Stimulated activated CD8-positive, alpha-beta memory T cell treated with anti-CD3 and anti-CD28 coated beads, Interleukin-2, amount 100 ng/mL, for 48 hours (primary cell): ENCODE data around the gene RAB10.
"Not testable (repeated sequence)": the region's sequence is repeated elsewhere in the genome, so short reads cannot be mapped to it uniquely, and the experiment has no call there.

Source experiments
- DNase-seq, 2 donors: peaks; one replicate each; pipeline ENCODE4 v3.0.0-alpha.2; 2020; ENCODE audit warnings: low read depth in 2 of 2

The RAB10 gene

DNA sequence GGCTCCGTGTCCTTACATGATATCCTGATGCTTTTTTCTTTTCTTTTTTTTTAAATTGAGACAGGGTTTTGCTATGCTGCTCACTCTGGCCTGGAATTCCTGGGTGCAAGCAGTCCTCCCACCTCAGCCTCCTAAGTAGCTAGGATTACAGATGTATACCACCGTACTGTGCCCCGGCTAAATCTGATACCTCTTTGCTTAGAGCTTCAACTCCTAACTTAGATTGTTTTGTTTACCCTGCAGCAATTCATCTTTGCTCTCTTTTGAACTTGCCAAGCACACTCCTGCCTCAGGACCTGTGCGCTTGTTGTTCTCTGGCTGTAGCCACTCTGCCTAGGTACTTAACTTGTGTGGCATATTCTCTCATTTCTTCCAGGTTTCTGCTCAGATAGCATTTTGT is 24.5 kb downstream of the RAB10 start:
- no peak for DNase-seq

DNA sequence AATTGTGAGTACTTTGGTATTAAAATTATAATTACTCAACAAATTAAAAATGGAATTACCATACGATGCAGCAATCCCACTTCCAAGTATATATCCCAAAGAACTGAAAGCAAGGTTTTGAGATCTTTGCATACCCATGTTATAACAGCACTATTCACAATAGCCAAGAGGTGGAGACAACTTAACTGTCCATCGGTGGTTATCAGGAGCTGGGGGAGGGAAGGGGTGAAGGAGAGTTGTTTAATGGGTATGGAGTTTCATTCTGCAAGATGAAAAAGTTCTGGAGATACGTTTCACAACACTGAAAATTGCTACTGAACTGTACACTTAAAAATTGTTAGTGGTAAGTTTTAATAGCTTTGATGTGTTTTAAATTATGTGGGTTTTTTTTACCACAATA is 25.7 kb downstream of the RAB10 start:
- no peak for DNase-seq

DNA sequence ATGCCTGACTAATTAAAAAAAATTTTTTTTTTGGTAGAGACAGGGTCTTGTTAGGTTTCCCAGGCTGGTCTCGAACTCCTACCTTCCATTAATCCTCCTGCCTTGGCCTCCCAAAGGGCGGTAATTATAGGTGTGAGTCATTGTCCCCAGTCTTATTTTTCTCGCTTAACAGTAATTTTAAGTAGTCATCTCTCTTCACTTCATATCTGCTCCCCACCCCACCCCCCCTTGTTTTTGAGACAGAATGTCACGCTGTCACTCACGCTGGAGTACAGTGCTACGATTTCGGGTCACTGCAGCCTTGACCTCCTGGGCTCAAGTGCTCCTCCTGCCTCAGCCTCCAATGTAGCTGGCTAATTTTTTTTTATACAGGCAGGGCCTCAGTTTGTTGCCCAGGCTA is 27.7 kb downstream of the RAB10 start:
- no peak for DNase-seq

DNA sequence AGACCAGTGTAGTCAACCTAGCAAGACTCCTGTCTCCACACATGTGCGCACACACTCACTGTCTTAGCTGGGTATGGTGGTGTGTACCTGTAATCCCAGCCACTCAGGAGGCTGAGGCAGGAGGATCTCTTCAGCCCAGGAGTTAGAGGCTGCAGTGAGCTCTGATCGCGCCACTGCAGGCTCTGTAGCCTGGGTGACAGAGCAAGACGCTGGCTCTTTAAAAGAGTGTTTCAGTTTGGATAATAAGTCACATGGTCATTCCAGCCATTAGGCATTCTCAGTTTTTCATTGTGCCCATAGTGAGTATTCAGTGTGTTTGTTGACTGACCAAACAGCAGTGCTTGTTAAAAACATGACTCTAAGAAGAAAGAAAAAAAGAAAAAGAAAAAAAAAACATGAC is 31.0 kb downstream of the RAB10 start:
- DNase-seq = no peak

DNA sequence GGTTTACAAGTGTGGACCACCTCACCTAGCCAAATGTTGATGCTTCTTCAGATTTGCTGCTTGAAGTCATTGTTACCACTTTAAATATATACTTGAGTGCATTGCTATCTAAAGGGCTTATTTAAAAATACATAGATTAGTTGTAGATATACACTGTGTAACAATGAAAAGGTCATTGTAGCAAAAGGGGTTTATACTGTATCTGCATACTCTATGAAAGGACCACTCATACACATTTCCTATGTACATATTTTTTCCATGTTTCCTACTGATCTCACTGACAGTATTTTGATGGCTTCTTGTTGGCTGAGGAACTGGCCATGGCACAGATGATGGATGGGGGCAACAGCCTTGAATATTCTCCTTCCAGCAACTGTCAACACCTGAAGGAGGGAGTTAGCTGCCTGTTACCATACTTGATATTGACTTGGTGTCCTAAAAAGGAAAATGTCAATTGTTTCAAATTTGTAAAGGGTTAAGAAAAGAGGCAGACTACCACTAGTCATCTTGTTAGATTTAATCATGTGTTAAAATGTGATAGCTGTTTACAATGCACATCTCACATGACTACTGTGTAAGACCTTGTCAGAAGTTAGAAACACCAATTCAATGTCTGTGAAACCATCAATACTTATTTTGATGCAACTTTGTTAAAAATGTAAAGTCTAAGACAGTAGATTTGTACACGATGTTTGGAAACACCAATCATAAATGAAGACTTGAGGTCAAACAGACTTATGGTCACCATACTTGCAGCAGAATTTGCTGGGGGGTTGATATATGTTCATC is 33.5 kb downstream of the RAB10 start:
- DNase-seq = no peak

DNA sequence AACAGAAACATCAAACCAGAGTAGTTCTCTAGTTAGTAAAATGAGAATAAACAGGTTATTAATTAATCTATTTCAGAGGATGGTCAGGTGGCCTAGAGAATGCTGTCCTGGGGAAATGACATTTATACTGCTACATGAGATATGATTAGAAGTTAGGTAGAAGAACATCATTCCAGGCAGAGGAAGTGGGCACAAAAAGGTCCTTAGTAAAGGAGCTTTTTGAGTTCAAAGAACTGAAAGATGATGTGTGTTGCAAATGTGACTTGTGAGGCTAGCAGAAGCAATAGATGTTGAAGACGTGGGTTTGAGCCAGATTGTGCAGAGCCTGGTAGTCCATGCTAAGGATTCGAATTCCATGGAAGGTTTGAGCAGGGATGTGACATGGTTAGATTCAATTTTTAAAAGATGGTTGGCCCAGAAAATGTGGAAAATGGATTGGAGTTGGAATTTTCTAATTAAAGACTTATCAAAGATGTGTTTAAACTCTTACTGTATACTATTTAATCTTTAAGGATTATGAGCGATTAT is 34.2 kb downstream of the RAB10 start:
- no peak for DNase-seq

DNA sequence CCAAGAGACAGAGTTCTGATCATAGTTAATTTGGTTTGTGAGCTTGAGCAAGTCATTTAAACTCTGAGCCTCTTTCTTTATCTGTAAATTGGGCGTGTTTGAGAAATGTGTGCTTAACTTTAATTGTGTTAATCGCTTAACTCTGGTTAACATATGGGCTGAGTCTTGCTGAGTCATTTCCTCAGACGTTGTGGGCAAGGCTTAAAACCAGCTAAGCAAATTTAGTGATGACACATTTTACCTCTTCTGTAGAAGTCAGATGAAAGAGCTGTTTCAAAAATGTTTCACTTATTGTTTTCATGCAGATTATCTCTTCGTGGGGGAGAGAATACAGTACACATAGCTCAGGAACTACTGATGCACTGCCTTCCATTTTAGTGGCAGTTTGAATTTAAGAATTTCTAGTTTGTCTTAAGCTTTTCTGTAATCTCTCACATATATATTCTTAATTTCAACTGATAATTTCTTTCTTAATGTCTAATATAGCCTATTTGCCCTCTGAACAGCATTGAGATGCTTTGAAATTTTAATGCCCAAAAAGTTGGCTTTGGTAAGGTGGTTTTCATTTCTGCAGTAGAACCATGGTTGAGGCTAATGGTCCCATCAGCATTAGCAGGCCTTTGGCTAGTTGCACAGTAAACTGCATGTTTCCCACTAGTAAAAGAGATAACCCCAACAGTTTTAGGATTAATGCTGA is 34.9 kb downstream of the RAB10 start:
- DNase-seq = no peak

DNA sequence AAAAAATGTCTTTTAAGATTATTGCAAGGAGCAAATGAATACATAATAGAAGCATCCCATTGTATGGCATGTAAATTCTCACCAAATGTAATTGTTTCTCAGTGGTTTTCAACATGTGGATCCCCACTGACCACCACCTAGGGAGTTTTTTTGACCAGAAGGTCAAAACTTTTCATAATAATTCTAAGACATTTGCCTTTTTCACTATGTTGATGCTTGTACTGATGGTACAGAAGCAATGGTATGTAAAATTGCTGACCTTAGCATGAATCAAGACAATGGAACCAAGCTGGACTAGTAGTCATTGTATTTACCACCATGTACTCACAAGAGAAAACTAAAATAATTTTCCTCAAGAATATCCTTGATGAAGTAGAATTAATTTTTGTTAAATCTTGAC is 36.8 kb downstream of the RAB10 start:
- DNase-seq = no peak

DNA sequence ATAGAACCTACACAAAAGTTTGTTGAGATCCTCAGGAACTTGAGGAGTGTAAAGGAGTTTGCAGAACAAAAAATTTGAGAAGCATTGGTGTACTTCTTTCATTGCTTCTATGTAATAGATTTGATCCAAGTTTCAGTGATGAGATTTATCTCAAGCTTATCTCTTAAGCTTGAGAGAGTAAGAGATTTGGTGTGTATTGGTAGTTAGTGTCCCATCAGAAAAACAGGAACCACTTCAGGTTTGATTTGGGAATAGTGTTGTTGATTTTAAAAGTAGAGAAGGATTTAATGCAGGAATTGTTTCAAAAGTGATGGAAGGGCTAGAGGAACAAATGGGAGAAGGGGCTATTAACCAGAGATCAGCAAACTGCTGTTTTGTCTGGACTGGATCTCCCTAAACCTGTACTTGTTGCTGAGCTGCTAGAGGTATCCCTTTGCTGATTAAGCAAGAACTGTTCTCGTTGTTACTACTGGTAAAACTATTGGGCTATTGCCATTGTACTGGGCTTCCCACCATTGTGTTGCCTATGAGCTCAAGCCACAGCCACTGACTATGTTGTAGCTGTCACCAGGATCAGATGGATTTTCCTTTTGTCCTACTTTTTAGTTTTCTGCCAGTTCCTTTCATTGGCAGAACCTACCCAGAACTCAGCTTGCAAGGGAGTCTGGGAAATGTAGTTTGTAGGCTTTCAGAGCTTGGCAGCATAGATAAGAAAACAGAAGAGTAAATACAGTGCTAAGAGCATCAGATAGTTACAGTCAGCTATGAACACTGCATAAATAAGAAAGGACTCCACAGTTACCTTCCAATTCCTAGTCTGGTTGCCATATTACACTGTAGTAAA is 39.3 kb downstream of the RAB10 start:
- no peak for DNase-seq

DNA sequence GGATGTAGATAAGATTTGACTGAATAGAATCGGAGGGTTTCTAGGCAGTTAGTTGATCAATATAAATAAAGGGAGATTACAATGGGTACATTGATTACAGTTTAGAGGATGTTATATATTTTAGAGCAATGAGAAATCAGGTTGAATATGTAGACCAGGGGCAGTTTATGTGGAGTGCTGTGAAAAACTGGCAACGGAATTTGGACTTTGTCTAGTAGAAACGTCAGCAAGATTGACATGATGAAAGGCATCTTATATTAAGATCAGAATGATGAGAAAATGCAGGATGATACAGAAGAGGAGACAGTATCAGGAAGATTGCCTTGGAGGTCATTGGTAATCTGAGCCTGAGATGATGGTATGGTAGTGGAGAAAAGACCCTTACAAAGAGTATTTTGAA is 39.9 kb downstream of the RAB10 start:
- DNase-seq = no peak

DNA sequence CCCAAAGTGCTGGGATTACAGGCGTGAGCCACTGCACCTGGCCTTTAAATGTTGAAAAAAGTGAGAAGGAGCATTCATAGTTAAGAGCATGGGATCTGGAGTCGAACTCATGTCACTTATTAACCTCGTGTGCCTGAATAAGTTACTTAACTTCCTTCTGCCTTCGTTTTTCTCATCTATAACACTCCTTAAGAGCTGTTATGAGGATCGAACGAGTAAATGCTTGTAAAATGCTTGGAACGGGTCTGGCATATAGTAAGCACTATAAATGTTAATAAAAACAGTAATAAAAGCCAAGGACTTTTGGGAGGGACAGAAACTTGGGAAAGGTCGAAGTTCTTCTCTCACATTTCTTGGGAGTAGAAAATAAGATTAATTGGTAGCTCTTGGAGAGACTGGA is 40.8 kb downstream of the RAB10 start:
- DNase-seq = no peak

DNA sequence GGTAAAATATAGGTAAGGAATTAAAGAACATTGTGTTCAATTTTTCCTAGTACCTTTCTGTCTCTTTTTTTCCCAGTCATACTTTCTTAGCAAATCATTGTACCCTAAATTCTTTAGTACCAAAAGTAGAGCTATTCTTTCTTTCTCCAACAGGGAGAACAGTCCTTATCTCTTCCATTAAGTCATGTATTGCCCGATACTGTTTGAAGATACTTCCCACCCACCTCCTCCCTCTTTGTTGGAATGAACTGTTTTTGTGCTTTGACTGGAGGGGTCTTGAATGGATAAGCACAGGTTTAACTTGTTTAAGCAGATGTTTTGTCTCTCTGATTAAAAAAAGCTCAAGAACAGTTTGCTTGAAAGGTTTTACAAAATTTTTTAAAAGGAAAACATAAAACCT is 41.3 kb downstream of the RAB10 start:
- DNase-seq = no peak

DNA sequence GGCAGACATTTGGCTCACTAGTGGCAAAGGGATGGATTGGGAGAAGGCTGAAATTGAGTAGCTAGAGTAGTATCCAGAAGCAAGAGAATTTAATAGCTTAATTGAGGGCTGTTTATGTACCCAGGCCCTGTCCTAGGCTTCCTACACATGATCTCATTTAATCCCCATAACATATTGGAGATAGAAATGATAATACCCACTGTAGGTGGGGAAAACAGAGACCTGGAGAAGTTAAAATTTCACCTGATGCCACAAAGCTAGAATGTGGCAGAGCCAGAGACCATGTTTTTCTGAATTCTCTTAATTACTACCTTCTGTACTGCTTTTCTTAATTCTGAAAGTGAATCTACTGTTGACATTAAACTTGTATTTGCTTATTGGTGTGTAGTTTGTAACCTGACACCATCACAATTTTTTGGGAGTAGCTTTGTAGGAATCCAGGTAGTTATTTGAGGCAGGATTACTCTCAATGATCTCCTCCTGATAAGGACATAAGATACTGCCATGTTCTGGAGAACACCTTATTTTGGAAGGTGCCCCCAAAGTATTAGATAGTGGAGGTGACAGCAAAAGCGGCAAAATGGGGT is 42.2 kb downstream of the RAB10 start:
- no peak for DNase-seq

DNA sequence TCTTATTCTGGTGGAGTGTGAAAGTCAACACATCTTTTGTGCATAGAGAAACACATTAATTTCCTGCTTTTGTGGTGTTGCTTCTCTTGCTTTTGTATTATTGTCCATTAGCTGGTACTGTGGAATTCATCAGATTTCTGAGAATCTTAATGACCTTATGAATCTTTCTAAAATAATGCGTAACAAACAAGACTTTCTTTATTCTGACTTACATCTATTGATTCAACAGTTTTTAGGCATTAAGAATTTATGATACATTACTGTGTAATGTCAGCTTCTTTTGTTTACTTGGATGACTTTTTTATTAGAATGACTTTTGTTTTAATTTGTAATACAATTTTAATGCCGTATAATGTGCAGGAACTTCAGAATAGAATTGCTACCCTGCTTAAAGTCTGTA is 43.4 kb downstream of the RAB10 start:
- DNase-seq = no peak

DNA sequence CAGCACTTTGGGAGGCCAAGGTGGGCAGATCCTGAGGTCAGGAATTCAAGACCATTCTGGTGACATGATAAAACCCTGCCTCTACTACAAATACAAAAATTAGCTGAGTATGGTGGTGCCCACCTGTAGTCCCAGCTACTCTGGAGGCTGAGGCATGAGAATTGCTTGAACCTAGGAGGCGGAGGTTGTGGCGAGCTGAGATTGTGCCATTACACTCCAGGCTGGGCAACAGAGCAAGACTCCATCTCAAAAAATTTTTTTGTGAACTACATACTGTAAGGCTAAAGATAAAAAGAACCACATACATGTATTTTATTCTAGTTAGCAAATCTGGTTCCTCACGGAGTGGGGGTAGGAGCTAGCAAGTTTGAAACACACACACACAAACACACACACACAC is 45.1 kb downstream of the RAB10 start:
- no peak for DNase-seq

DNA sequence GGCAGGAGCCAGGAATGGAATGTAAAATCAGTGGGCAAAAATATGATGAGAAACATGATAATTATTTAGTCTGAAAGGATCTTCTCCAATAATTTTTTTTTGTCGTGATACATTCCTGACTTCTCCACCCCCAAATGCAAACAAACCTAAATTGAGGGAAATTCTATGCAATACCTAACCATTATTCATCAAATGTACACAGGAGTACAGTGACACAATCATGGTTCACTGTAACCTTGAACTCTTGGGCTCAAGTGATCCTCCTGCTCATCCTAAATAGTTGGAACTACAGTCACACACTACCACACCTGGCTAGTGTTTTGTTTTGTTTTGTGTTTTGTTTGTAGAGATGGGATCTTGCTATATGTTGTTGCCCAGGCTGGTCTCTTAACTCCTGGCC is 46.5 kb downstream of the RAB10 start:
- no peak for DNase-seq

DNA sequence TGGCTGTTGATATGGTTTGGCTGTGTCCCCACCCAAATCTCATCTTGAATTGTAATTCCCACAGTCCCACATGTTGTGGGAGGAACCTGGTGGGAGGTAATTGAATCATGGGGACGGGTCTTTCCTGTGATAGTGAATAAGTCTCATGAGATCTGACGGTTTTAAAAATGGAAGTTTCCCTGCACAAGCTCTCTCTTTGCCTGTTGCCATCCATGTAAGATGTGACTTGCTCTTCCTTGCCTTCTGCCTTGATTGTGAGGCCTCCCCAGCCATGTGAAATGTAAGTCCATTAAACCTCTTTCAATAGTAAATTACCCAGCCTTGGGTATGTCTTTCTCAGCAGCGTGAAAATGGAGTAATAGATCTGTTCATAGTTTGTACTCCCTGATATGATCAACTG is 47.0 kb downstream of the RAB10 start:
- not testable (repeated sequence) for DNase-seq

DNA sequence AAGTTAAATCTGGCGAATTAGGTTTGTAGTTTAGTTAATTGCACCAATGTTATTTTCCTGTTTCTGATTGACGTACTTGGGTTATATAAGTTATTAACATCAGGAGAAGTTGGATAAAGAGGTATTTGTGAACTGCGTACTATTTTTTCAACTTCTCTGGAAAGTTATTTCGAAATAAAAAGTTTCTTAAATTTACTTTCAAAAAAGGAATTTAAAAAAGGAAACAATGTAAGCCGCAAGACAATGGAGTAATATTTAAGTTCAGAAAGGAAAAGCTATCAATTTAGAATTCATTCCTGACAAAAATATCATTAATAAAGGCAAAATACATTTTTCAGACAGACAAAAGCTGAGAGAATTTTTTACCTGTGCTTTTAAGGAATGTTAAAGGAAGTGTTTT is 47.7 kb downstream of the RAB10 start:
- DNase-seq = no peak

DNA sequence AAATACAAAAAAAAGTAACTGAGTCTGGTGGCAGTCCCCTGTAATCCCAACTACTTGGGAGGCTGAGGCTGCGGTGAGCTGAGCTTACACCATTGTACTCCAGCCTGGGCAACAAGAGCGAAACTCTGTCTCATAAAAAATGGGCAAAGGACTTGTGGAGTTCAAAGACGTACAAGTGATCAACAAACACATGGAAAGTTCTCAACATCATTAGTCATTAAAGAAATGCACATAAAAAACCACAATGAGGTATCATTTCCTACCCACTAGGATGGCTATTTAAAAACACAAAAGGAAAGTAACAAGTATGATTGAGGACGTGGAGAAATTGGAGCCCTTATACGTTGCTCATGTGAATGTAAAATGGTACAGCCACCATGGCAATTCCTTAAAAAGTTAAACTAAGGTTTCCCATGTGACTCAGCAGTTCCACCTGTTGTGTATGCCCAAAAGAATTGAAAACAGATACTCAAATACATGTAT is 52.3 kb downstream of the RAB10 start:
- peak in 1 of 2 donors; percentile 3 for DNase-seq

DNA sequence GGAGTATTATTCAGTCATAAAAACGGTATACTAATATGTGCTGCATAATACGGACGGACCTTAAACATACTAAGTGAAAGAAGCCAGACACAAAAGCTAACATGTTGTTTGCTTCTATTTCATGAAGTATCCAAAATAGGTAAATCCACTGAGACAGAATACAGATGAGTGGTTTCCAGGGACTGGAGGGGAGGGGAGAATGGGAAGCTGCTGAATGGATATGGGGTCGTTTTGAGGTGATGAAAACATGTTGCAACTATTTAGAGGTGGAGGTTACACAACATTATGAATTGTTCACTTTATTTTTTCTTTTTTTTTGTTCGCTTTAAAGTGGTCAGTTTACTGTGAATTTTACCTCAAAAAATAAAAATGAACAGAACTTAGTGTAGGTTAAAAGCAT is 52.9 kb downstream of the RAB10 start:
- no peak for DNase-seq

DNA sequence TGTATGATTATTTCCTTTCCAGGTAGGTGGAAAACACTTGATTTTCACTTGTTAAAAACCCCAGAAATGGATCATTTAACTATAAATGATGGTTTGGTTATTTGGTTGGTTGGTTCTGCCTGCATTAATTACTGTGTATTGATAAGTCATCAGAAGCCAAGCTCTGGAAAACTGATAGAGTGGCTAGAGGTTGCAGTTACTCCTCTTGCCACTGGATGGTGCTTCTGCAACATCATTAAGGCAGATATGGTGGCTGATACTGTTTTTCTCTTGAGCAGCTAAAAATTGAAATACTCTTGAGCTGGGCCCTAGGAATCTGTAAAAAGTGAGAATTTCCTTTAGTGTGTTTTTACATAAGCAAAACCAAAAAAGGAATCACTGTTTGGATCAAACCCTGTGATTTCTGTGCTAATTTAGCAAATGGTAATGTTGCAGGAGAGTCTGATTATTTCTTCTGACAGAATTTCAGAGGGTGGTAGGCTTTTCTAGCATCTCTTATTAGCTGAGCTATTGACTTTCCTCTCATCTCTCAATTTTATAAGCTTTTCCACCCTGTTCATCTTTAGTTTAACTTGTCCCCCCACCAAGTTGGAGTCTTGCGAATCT is 54.3 kb downstream of the RAB10 start:
- no peak for DNase-seq
